ENCODE measurements around the gene MAML1.

GRCh38 chr5:179747811-179748210, 15.2 kb downstream of the MAML1 start:
- TF ChIP-seq CTCF (conservative IDR thresholded peaks at IDR 0.05; ENCODE audit: low read length) = no peak
- TF ChIP-seq EZH2phosphoT487 (IDR thresholded peaks at IDR 0.05; ENCODE audit: borderline replicate concordance) = no peak

Measured in Loucy (cell line).